H9 (cell line): ENCODE results near the gene MN1. TPM values are rescaled to one million over a fixed set of nuclear protein-coding genes. Genes with fewer than 3 reads are reported as not detected.

Experiments
- DNase-seq: peaks from one replicate; pipeline ENCODE4 v3.0.0-alpha.2; 2017
- H2AFZ ChIP-seq: one replicate; pipeline ENCODE4 v1.6.1; 2013; ENCODE audit warnings: mild to moderate bottlenecking, low read length, control low read depth, moderate library complexity
- H2AK5ac ChIP-seq: 2 replicates; pipeline ENCODE4 v1.6.1; 2013; ENCODE audit warnings: low read length, control low read depth, mixed read lengths; ENCODE audit not compliant: insufficient read length
- H2BK120ac ChIP-seq: one replicate; pipeline ENCODE4 v1.6.1; 2013; ENCODE audit warnings: low read depth, mild to moderate bottlenecking, low read length, control low read depth, inconsistent platforms; ENCODE audit not compliant: poor library complexity, severe bottlenecking
- H2BK12ac ChIP-seq: 2 replicates; pipeline ENCODE4 v1.6.1; 2013; ENCODE audit warnings: low read length, control low read depth, mixed read lengths, low read depth; ENCODE audit not compliant: insufficient read length
- H2BK15ac ChIP-seq: 2 replicates; pipeline ENCODE4 v1.6.1; 2013; ENCODE audit warnings: low read depth, low read length, control low read depth
- H2BK20ac ChIP-seq: one replicate; pipeline ENCODE4 v1.6.1; 2013; ENCODE audit warnings: low read depth, mild to moderate bottlenecking, low read length, control low read depth, inconsistent platforms; ENCODE audit not compliant: poor library complexity, severe bottlenecking
- H2BK5ac ChIP-seq: 2 replicates; pipeline ENCODE4 v1.6.1; 2013; ENCODE audit warnings: low read length, control low read depth, mixed read lengths; ENCODE audit not compliant: insufficient read length
- H3K14ac ChIP-seq: 2 replicates; pipeline ENCODE4 v1.6.1; 2013; ENCODE audit warnings: low read length, control low read depth; ENCODE audit not compliant: insufficient read depth
- H3K18ac ChIP-seq: 2 replicates; pipeline ENCODE4 v1.6.1; 2013; ENCODE audit warnings: low read depth, mild to moderate bottlenecking, mixed read lengths, low read length, control low read depth; ENCODE audit not compliant: insufficient read length
- H3K23ac ChIP-seq: 2 replicates; pipeline ENCODE4 v1.6.1; 2013; ENCODE audit warnings: low read length, control low read depth, mixed read lengths, low read depth; ENCODE audit not compliant: insufficient read length
- H3K23me2 ChIP-seq: 2 replicates; pipeline ENCODE4 v1.6.1; 2013; ENCODE audit warnings: low read depth, mild to moderate bottlenecking, mixed read lengths, low read length, control low read depth; ENCODE audit not compliant: insufficient read length, poor library complexity, severe bottlenecking
- H3K27ac ChIP-seq: 2 replicates; pipeline ENCODE4 v1.5.1; 2013; ENCODE audit warnings: low read length, control low read depth, mixed read lengths, low read depth; ENCODE audit not compliant: insufficient read length
- H3K27me3 ChIP-seq: 2 replicates; pipeline ENCODE4 v1.6.1; 2013; ENCODE audit warnings: low read length, control low read depth, inconsistent platforms; ENCODE audit not compliant: insufficient read depth
- H3K4ac ChIP-seq: 2 replicates; pipeline ENCODE4 v1.6.1; 2013; ENCODE audit warnings: low read depth, mild to moderate bottlenecking, control low read depth, inconsistent platforms, low read length, moderate library complexity
- H3K4me1 ChIP-seq: 2 replicates; pipeline ENCODE4 v1.6.1; 2013; ENCODE audit warnings: low read length, control low read depth, inconsistent platforms; ENCODE audit not compliant: insufficient read depth
- H3K4me2 ChIP-seq: 2 replicates; pipeline ENCODE4 v1.6.1; 2013; ENCODE audit warnings: low read length, control low read depth, mixed read lengths; ENCODE audit not compliant: insufficient read length, insufficient read depth
- H3K56ac ChIP-seq: 2 replicates; pipeline ENCODE4 v1.6.1; 2013; ENCODE audit warnings: low read depth, mild to moderate bottlenecking, mixed read lengths, low read length, control low read depth; ENCODE audit not compliant: insufficient read length
- H3K79me1 ChIP-seq: 2 replicates; pipeline ENCODE4 v1.6.1; 2013; ENCODE audit warnings: low read depth, mild to moderate bottlenecking, moderate library complexity, low read length, control low read depth, inconsistent platforms; ENCODE audit not compliant: insufficient read depth, poor library complexity, severe bottlenecking
- H3K79me2 ChIP-seq: 2 replicates; pipeline ENCODE4 v1.6.1; 2013; ENCODE audit warnings: low read length, control low read depth, inconsistent platforms; ENCODE audit not compliant: insufficient read depth
- H3K9ac ChIP-seq: 2 replicates; pipeline ENCODE4 v1.6.1; 2013; ENCODE audit warnings: low read length, control low read depth, mixed read lengths; ENCODE audit not compliant: insufficient read length; ENCODE audit errors: extremely low read depth
- H3K9me3 ChIP-seq: one replicate; pipeline ENCODE4 v1.6.1; 2013; ENCODE audit warnings: low read depth, low read length, inconsistent platforms; ENCODE audit not compliant: control insufficient read depth
- H3T11ph ChIP-seq: one replicate; pipeline ENCODE4 v1.6.1; 2013; ENCODE audit warnings: mild to moderate bottlenecking, low read length, control low read depth, inconsistent platforms
- H4K20me1 ChIP-seq: one replicate; pipeline ENCODE4 v1.6.1; 2013; ENCODE audit not compliant: control insufficient read depth, insufficient read length, insufficient read depth
- H4K5ac ChIP-seq: 2 replicates; pipeline ENCODE4 v1.6.1; 2013; ENCODE audit warnings: low read depth, mild to moderate bottlenecking, mixed read lengths, low read length, control low read depth; ENCODE audit not compliant: insufficient read length
- H4K8ac ChIP-seq: replicated peaks from 2 replicates; pipeline ENCODE4 v1.6.1; 2013; ENCODE audit warnings: low read length, control low read depth, mixed read lengths, low read depth; ENCODE audit not compliant: insufficient read length
- H4K91ac ChIP-seq: 2 replicates; pipeline ENCODE4 v1.6.1; 2013; ENCODE audit warnings: low read depth, mild to moderate bottlenecking, moderate library complexity, mixed read lengths, low read length, control low read depth; ENCODE audit not compliant: insufficient read length
- H3K27ac Mint-ChIP-seq, 3 experiments: 2 replicates in 2 of 3; 3 replicates in 1 of 3; pipeline ENCODE4 v1.8.0; 2020 to 2021; ENCODE audit warnings: mixed read lengths in 3 of 3, mild to moderate bottlenecking in 1 of 3, moderate library complexity in 1 of 3
- H3K27me3 Mint-ChIP-seq: 2 replicates; pipeline ENCODE4 v1.8.0; 2021; ENCODE audit warnings: low read depth, mild to moderate bottlenecking, moderate library complexity, mixed read lengths
- H3K36me3 Mint-ChIP-seq, 3 experiments: 2 replicates in 2 of 3; 3 replicates in 1 of 3; pipeline ENCODE4 v1.8.0; 2020 to 2021; ENCODE audit warnings: low read depth in 3 of 3, mixed read lengths in 3 of 3; ENCODE audit not compliant: insufficient read depth in 1 of 3
- H3K4me1 Mint-ChIP-seq, 2 experiments: 2 replicates each; pipeline ENCODE4 v1.8.0; 2020; ENCODE audit warnings: mixed read lengths in 2 of 2
- H3K4me3 Mint-ChIP-seq, 2 experiments: 2 replicates in 1 of 2; 3 replicates in 1 of 2; pipeline ENCODE4 v1.8.0; 2020 to 2021; ENCODE audit warnings: mild to moderate bottlenecking in 2 of 2, mixed read lengths in 2 of 2, moderate library complexity in 1 of 2
- H3K9me3 Mint-ChIP-seq, 2 experiments: 2 replicates in 1 of 2; 3 replicates in 1 of 2; pipeline ENCODE4 v1.8.0; 2020; ENCODE audit warnings: mild to moderate bottlenecking in 2 of 2, mixed read lengths in 2 of 2, moderate library complexity in 1 of 2
- WGBS: extraction: QIAGEN DNeasy Blood & Tissue Kit; methylation state at CpG from one replicate; pipeline ENCODE4 v1.1.7; 2013; ENCODE audit warnings: missing lambda C conversion rate, low lambda C conversion rate, mixed read lengths; ENCODE audit not compliant: insufficient read length; ENCODE audit errors: extremely low coverage; 5-methylcytosine and 5-hydroxymethylcytosine counted together
- total RNA-seq: library from RNA; stranded (reverse); gene quantifications from 2 replicates; pipeline ENCODE4 v1.2.1, GENCODE V29; 2021
- TF ChIP-seq, protein P1 (sequence below): fragments of 200-600 bp; sonication (generic); conservative IDR thresholded peaks from 3 replicates; pipeline ENCODE4 v1.8.0; 2021; ENCODE audit warnings: antibody characterized with exemption, mild to moderate bottlenecking

The MN1 gene
- total RNA-seq, 1 experiment from 2014 or later, result 2.8 TPM

DNA sequence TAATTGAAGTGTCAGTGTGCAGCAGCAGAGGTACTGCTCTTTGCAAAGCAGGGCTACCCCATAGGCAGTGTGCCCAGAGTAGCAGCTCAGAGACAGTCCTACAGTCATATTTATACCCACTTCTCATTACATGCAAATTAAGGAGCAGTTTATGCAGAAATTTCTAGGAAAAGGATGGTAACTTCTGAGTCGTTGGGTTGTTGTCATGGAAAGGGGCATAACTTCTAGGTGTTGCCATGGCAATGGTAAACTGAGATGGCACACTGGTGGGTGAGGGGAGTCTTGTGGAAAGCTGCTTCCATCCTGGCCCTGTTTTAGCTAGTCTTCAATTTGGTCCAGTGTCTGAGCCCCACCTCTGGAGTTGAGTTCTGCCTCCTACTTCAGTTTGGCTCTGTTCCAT lies 77.4 kb downstream of the MN1 start:
- Histone ChIP-seq H2BK15ac (no peak overlapping the region), H4K8ac (no peak overlapping the region), H2AK5ac (no peak overlapping the region), H3K9ac (no peak overlapping the region), H3K79me2 (peaks cover 47% of the 10 kb centered on the region), H4K91ac (no peak overlapping the region), H3K4me2 (no peak overlapping the region), H3K23me2 (no peaks in the 10 kb centered on the region), H4K5ac (no peak overlapping the region), H3K9me3 (no peaks in the 10 kb centered on the region), H3K27me3 (no peaks in the 10 kb centered on the region), H3K4ac (no peak overlapping the region), H2BK20ac (no peak overlapping the region), H3K18ac (no peak overlapping the region), H3K56ac (no peak overlapping the region), H2AFZ (no peak overlapping the region), H3K27ac (no peak overlapping the region), H3K4me1 (peaks cover 12% of the 10 kb centered on the region; the same call in 1 of the 2 replicates), H3T11ph (no peak overlapping the region), H2BK120ac (no peak overlapping the region), H3K23ac (no peak overlapping the region), H4K20me1 (no peaks in the 10 kb centered on the region), H2BK12ac (no peak overlapping the region), H2BK5ac (no peak overlapping the region), H3K14ac (no peak overlapping the region), H3K79me1 (peaks cover 12% of the 10 kb centered on the region)
- TF ChIP-seq, protein P1, sequence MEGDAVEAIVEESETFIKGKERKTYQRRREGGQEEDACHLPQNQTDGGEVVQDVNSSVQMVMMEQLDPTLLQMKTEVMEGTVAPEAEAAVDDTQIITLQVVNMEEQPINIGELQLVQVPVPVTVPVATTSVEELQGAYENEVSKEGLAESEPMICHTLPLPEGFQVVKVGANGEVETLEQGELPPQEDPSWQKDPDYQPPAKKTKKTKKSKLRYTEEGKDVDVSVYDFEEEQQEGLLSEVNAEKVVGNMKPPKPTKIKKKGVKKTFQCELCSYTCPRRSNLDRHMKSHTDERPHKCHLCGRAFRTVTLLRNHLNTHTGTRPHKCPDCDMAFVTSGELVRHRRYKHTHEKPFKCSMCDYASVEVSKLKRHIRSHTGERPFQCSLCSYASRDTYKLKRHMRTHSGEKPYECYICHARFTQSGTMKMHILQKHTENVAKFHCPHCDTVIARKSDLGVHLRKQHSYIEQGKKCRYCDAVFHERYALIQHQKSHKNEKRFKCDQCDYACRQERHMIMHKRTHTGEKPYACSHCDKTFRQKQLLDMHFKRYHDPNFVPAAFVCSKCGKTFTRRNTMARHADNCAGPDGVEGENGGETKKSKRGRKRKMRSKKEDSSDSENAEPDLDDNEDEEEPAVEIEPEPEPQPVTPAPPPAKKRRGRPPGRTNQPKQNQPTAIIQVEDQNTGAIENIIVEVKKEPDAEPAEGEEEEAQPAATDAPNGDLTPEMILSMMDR, result no peak
- no CpG with 5 or more reads among the region's 1 CpG for WGBS
- H3K27ac Mint-ChIP-seq, result no peak overlapping the region; a peak in 1 of 7 replicates
- peaks cover 18 to 30% (median 23%) of the 10 kb centered on the region in 3 experiments for H3K36me3 Mint-ChIP-seq
- DNase-seq, result no peak
- H3K9me3 Mint-ChIP-seq, result peaks cover 19 to 27% of the 10 kb centered on the region in 2 experiments
- H3K27me3 Mint-ChIP-seq, result no peaks in the 10 kb centered on the region
- H3K4me1 Mint-ChIP-seq, result peaks cover 26 to 44% of the 10 kb centered on the region in 2 experiments
- H3K4me3 Mint-ChIP-seq, result no peak overlapping the region
